Measurements from ENCODE around the gene DDX6. TPM values are rescaled to one million over a fixed set of nuclear protein-coding genes. Genes with fewer than 3 reads are reported as not detected.

Gene DDX6
- total and polyA plus RNA-seq, 2 donors (not counting 1 experiment from before 2014, with no cell fraction given), result 36.7 to 255 TPM

GRCh38 chr11:118699506-118700220 lies 91.3 kb downstream of the DDX6 start:
- Histone ChIP-seq H3K4me3 (ENCODE audit: control extremely low read depth in 1 of 5, extremely low read depth in 1 of 5, insufficient read depth in 1 of 5, low read depth in 2 of 5, low read length in 4 of 5) (no peak overlapping the region), H3K9me3 (ENCODE audit: control extremely low read depth in 1 of 3, control insufficient read depth in 2 of 3, insufficient read depth in 1 of 3, low read length in 2 of 3) (peaks cover 0 to 10% (median 0%) of the 10 kb centered on the region in 3 donors), H2AFZ (ENCODE audit: insufficient read depth, low read depth, low read length, poor library complexity, severe bottlenecking) (no peak overlapping the region), H3K79me2 (ENCODE audit: control insufficient read depth, insufficient read depth, low read length) (no peaks in the 10 kb centered on the region), H3K4me1 (ENCODE audit: control insufficient read depth in 2 of 2, insufficient read depth in 2 of 2, low read length in 2 of 2) (peaks cover 0 to 16% of the 10 kb centered on the region in 2 donors), H3K4me2 (replicated peaks; ENCODE audit: low read depth, low read length, poor library complexity, severe bottlenecking) (no peak overlapping the region), H3K27me3 (replicated peaks in 1 of 4; ENCODE audit: control extremely low read depth in 1 of 4, control insufficient read depth in 3 of 4, insufficient read depth in 4 of 4, low read length in 3 of 4) (no peaks in the 10 kb centered on the region), H3K27ac (ENCODE audit: low read length in 2 of 2) (no peak overlapping the region), H3K36me3 (replicated peaks in 1 of 2; ENCODE audit: control extremely low read depth in 1 of 2, control insufficient read depth in 1 of 2, extremely low read depth in 1 of 2, insufficient read depth in 2 of 2, low read length in 1 of 2) (no peaks in the 10 kb centered on the region), H3K9ac (ENCODE audit: low read length) (no peak overlapping the region), H4K20me1 (ENCODE audit: control insufficient read depth, insufficient read depth, low read length, poor library complexity, severe bottlenecking) (no peaks in the 10 kb centered on the region)
- H3K4me3 Mint-ChIP-seq, result no peak overlapping the region
- CTCF ChIA-PET, result no interaction called here
- intact Hi-C loops (cut with micrococcal nuclease), result no loop called here
- peak overlapping the region; percentile 50 for H3K27ac Mint-ChIP-seq
- H3K27me3 Mint-ChIP-seq, result no peaks in the 10 kb centered on the region
- peaks cover 3% of the 10 kb centered on the region for H3K9me3 Mint-ChIP-seq (ENCODE audit: insufficient read depth)
- peaks cover 13% of the 10 kb centered on the region for H3K4me1 Mint-ChIP-seq
- ATAC-seq (ENCODE audit: low read depth) (no peak), DNase-seq (no peak)
- WGBS (ENCODE audit: insufficient coverage), result 94% methylated on average over 6 of the region's 7 CpGs
- POLR2A ChIA-PET, result no interaction called here
- TF ChIP-seq CTCF (IDR thresholded peaks at IDR 0.05) (no peak), EZH2 (IDR thresholded peaks at IDR 0.05; ENCODE audit: borderline replicate concordance, insufficient read depth, low read depth, low read length, poor library complexity, severe bottlenecking) (no peak)

Small RNAs within 50 kb of the gene (small RNA-seq; reads per million reads assigned to genes)
- gene AP004609.2 (ENCODE audit: insufficient read length, low read depth, low replicate concordance), result not detected
- not detected for gene RF00019 (ENCODE audit: insufficient read length, low read depth, low replicate concordance)
- gene RNU6-376P (ENCODE audit: insufficient read length, low read depth, low replicate concordance), result not detected

Other genes with a start within 250 kb of the DDX6 start
- gene IFT46, start 225.2 kb downstream of the DDX6 start, total RNA-seq, result 16.5 and 18.6 TPM in 2 replicates
- 9.9 and 10.9 TPM in 2 replicates for gene IFT46, start 225.2 kb downstream of the DDX6 start, polyA plus RNA-seq
- 74.7 and 83.2 TPM in 2 replicates for gene ARCN1, start 218.8 kb downstream of the DDX6 start, total RNA-seq
- gene ARCN1, start 218.8 kb downstream of the DDX6 start, polyA plus RNA-seq, result 35.8 and 42.9 TPM in 2 replicates
- gene PHLDB1, start 183.5 kb downstream of the DDX6 start, total RNA-seq, result 1.7 and 2.4 TPM in 2 replicates
- 0.23 and 0.46 TPM in 2 replicates for gene PHLDB1, start 183.5 kb downstream of the DDX6 start, polyA plus RNA-seq
- gene TREH, start 111.5 kb downstream of the DDX6 start, total RNA-seq, result not detected in 2 replicates
- not detected in 2 replicates for gene TREH, start 111.5 kb downstream of the DDX6 start, polyA plus RNA-seq
- 108 and 111 TPM in 2 replicates for gene CXCR5, start 92.7 kb upstream of the DDX6 start, total RNA-seq
- 125 and 163 TPM in 2 replicates for gene CXCR5, start 92.7 kb upstream of the DDX6 start, polyA plus RNA-seq
- gene BCL9L, start 134.8 kb upstream of the DDX6 start, total RNA-seq, result 40.8 and 44.0 TPM in 2 replicates
- gene BCL9L, start 134.8 kb upstream of the DDX6 start, polyA plus RNA-seq, result 12.6 and 15.1 TPM in 2 replicates
- not detected in 2 replicates for gene UPK2, start 165.1 kb upstream of the DDX6 start, total RNA-seq
- gene UPK2, start 165.1 kb upstream of the DDX6 start, polyA plus RNA-seq, result 0.40 and 0.43 TPM in 2 replicates
- gene FOXR1, start 180.6 kb upstream of the DDX6 start, total RNA-seq, result not detected in 2 replicates
- gene FOXR1, start 180.6 kb upstream of the DDX6 start, polyA plus RNA-seq, result not detected in 2 replicates
- gene CENATAC, start 207.0 kb upstream of the DDX6 start, total RNA-seq, result 122 and 138 TPM in 2 replicates
- gene CENATAC, start 207.0 kb upstream of the DDX6 start, polyA plus RNA-seq, result 50.1 and 79.6 TPM in 2 replicates
- gene RPS25, start 227.2 kb upstream of the DDX6 start, total RNA-seq, result 1,713 and 1,823 TPM in 2 replicates
- gene RPS25, start 227.2 kb upstream of the DDX6 start, polyA plus RNA-seq, result 1,827 and 2,003 TPM in 2 replicates
- 61.5 and 64.5 TPM in 2 replicates for gene TRAPPC4, start 227.6 kb upstream of the DDX6 start, total RNA-seq
- 61.4 and 83.5 TPM in 2 replicates for gene TRAPPC4, start 227.6 kb upstream of the DDX6 start, polyA plus RNA-seq
- 13.2 and 14.3 TPM in 2 replicates for gene SLC37A4, start 239.7 kb upstream of the DDX6 start, total RNA-seq
- 23.5 and 26.3 TPM in 2 replicates for gene SLC37A4, start 239.7 kb upstream of the DDX6 start, polyA plus RNA-seq

All from B cell (primary cell).